ENCODE data around the gene ABHD6.
"Not testable (repeated sequence)": the region's sequence is repeated elsewhere in the genome, so short reads cannot be mapped to it uniquely, and the experiment has no call there.

Gene ABHD6

DNA sequence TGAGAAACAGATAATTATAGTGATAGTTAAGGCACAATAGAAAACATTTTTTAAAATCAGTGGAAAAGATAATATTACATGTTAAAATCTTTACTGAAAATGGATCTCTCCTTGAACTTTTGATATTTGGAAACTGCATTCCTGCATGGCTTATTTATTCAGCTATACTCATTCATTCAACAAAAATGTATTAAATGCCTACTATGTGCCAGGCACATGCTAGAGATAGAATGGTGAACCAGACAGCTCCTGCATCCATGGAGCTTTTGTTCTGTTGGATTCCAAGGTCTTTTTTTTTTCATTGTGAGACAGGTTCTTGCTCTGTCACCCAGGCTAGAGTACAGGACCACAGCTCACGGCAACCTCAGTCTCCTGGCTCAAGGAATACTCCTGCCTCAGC lies 99.6 kb downstream of the ABHD6 start:
- H3K4me3 ChIP-seq (ENCODE audit: low read length in 2 of 2), result no peak overlapping the region
- no peak overlapping the region for H3K27ac ChIP-seq (ENCODE audit: low read depth in 2 of 2, low read length in 2 of 2)
- no peaks in the 10 kb centered on the region for H3K9me3 ChIP-seq (ENCODE audit: control insufficient read depth in 2 of 2, low read length in 2 of 2)
- H3K9ac ChIP-seq (ENCODE audit: low read depth in 1 of 2, low read length in 2 of 2), result no peak overlapping the region
- no peaks in the 10 kb centered on the region for H3K36me3 ChIP-seq (ENCODE audit: control insufficient read depth in 2 of 2, insufficient read depth in 2 of 2, low read length in 2 of 2)
- peaks cover 8 to 14% of the 10 kb centered on the region in 2 donors for H3K4me1 ChIP-seq (ENCODE audit: control insufficient read depth in 2 of 2, insufficient read depth in 2 of 2, low read length in 2 of 2)
- no peaks in the 10 kb centered on the region for H3K27me3 ChIP-seq (ENCODE audit: control insufficient read depth in 2 of 2, insufficient read depth in 2 of 2, low read length in 2 of 2)

DNA sequence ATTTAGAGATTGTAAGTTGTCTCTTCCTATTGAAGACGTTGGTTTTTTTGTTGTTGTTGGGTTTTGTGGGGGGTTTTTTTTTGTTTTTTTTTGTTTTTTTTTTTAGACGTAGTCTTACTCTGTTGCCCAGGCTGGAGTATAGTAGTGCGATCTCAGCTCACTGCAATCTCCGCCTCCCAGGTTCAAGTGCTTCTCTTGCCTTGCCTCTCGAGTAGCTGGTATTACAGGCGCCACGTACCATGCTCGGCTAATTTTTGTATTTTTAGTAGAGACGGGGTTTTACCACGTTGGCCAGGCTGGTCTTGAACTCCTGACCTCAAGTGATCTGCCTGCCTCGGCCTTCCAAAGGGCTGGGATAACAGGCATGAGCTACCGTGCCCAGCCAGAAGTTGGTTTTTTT lies 101.6 kb downstream of the ABHD6 start:
- not testable (repeated sequence) for H3K4me3 ChIP-seq (ENCODE audit: low read length in 2 of 2); H3K27me3 ChIP-seq (ENCODE audit: control insufficient read depth in 2 of 2, insufficient read depth in 2 of 2, low read length in 2 of 2); H3K9me3 ChIP-seq (ENCODE audit: control insufficient read depth in 2 of 2, low read length in 2 of 2); H3K4me1 ChIP-seq (ENCODE audit: control insufficient read depth in 2 of 2, insufficient read depth in 2 of 2, low read length in 2 of 2); H3K27ac ChIP-seq (ENCODE audit: low read depth in 2 of 2, low read length in 2 of 2); H3K36me3 ChIP-seq (ENCODE audit: control insufficient read depth in 2 of 2, insufficient read depth in 2 of 2, low read length in 2 of 2); H3K9ac ChIP-seq (ENCODE audit: low read depth in 1 of 2, low read length in 2 of 2)

DNA sequence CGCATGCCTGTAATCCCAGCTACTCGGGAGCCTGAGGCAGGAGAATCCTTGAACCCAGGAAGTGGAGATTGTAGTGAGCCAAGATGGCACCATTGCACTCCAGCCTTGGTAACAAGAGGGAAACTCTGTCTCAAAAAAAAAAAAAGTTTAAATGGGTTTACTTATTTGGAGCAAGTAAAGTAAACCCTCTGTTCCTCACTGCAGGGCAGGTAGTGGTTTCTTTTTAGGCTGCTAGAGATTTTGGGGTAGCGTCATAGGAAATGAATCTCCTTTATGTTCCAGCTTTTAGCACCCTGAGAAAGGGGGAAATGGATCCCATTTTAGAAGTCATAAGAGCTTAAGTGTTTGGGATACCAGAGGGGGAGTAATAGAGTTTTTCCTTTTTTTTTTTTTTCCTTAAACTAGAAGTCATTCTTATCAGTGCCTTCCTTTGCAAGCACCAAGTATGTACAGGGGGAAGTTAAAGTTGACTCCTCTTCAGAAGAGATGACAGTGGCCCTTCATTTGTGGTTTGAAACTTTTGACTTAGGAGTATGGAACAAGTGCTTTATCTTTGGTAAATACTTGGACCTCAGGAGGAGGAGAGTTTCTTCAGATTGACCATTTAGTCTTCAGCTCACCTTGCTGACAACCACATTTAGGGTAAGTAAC lies 103.1 kb downstream of the ABHD6 start:
- Histone ChIP-seq H3K27ac (ENCODE audit: low read depth in 2 of 2, low read length in 2 of 2) (no peak overlapping the region), H3K9me3 (ENCODE audit: control insufficient read depth in 2 of 2, low read length in 2 of 2) (no peaks in the 10 kb centered on the region), H3K36me3 (ENCODE audit: control insufficient read depth in 2 of 2, insufficient read depth in 2 of 2, low read length in 2 of 2) (peaks cover 0 to 6% of the 10 kb centered on the region in 2 donors), H3K4me1 (ENCODE audit: control insufficient read depth in 2 of 2, insufficient read depth in 2 of 2, low read length in 2 of 2) (peaks cover 0 to 3% of the 10 kb centered on the region in 2 donors), H3K4me3 (ENCODE audit: low read length in 2 of 2) (no peak overlapping the region), H3K9ac (ENCODE audit: low read depth in 1 of 2, low read length in 2 of 2) (no peak overlapping the region), H3K27me3 (ENCODE audit: control insufficient read depth in 2 of 2, insufficient read depth in 2 of 2, low read length in 2 of 2) (no peaks in the 10 kb centered on the region)

DNA sequence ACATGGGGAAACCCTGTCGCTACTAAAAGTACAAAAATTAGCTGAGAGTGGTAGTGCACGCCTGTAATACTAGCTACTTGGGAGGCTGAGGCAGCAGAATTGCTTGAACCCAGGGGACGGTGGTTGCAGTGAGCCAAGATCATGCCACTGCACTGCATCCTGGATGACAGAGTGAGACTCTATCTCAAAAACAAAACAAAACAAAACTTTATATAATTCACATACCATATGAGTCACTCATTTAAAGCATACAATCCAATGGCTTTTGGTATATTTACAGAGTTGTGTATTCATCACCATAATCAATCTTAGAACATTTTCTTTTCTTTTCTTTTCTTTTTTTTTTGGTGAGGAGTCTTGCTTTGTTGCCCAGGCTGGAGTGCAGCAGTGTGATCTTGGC lies 103.8 kb downstream of the ABHD6 start:
- Histone ChIP-seq H3K27me3 (ENCODE audit: control insufficient read depth in 2 of 2, insufficient read depth in 2 of 2, low read length in 2 of 2) (no peaks in the 10 kb centered on the region), H3K36me3 (ENCODE audit: control insufficient read depth in 2 of 2, insufficient read depth in 2 of 2, low read length in 2 of 2) (peaks cover 0 to 6% of the 10 kb centered on the region in 2 donors), H3K9ac (ENCODE audit: low read depth in 1 of 2, low read length in 2 of 2) (no peak overlapping the region), H3K4me1 (ENCODE audit: control insufficient read depth in 2 of 2, insufficient read depth in 2 of 2, low read length in 2 of 2) (peaks cover 0 to 3% of the 10 kb centered on the region in 2 donors), H3K27ac (ENCODE audit: low read depth in 2 of 2, low read length in 2 of 2) (no peak overlapping the region), H3K9me3 (ENCODE audit: control insufficient read depth in 2 of 2, low read length in 2 of 2) (no peaks in the 10 kb centered on the region), H3K4me3 (ENCODE audit: low read length in 2 of 2) (no peak overlapping the region)

DNA sequence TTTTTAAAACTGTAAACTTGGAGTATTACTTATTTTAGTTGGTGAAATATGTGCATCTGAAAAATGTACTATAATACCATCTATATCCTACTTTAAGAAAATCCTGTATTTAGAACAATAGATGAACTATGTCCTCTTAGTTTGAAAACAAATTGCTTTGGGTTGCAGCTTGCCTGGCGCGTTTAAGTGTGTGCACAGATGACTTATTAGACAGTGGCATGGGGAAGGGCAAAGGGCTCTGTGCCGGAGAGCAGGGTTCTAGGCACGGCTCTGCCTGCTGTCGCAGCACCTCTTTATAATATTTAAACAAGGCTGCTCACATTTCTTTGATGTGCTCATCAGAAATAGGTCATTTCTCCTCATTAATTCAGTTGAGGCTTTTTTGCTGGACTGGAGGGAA lies 105.1 kb downstream of the ABHD6 start:
- H3K4me3 ChIP-seq (ENCODE audit: low read length in 2 of 2), result no peak overlapping the region
- H3K27me3 ChIP-seq (ENCODE audit: control insufficient read depth in 2 of 2, insufficient read depth in 2 of 2, low read length in 2 of 2), result no peaks in the 10 kb centered on the region
- peaks cover 0 to 3% of the 10 kb centered on the region in 2 donors for H3K4me1 ChIP-seq (ENCODE audit: control insufficient read depth in 2 of 2, insufficient read depth in 2 of 2, low read length in 2 of 2)
- H3K9ac ChIP-seq (ENCODE audit: low read depth in 1 of 2, low read length in 2 of 2), result no peak overlapping the region
- peaks cover 0 to 6% of the 10 kb centered on the region in 2 donors for H3K36me3 ChIP-seq (ENCODE audit: control insufficient read depth in 2 of 2, insufficient read depth in 2 of 2, low read length in 2 of 2)
- H3K9me3 ChIP-seq (ENCODE audit: control insufficient read depth in 2 of 2, low read length in 2 of 2), result no peaks in the 10 kb centered on the region
- H3K27ac ChIP-seq (ENCODE audit: low read depth in 2 of 2, low read length in 2 of 2), result no peak overlapping the region

Data from mucosa of rectum (tissue), 2 donors.